Hematopoietic multipotent progenitor cell (in vitro differentiated cells): ENCODE results near the gene FMC1. TPM values are rescaled to one million over a fixed set of nuclear protein-coding genes. Genes with fewer than 3 reads are reported as not detected.
"Not testable (repeated sequence)": the region's sequence is repeated elsewhere in the genome, so short reads cannot be mapped to it uniquely, and the experiment has no call there.

ENCODE experiments used
- DNase-seq, 3 donors: peaks; one replicate each; pipeline ENCODE4 v3.0.0-alpha.2; 2011 to 2015; ENCODE audit warnings: low read depth in 2 of 3, low spot score in 2 of 3
- total RNA-seq: library from RNA; depleted of rRNA; stranded (reverse); fragments of >200 nt; gene quantifications from one replicate; pipeline ENCODE4 v1.2.3, GENCODE V29; 2012

FMC1 gene
- 26.7 TPM for total RNA-seq

- DNase-seq = peak; percentile 73 to 97 (median 91)
Observed at GRCh38 chr7:139341058-139341775, at the start of gene FMC1. TSS of gene FMC1 (plus strand) at chr7:139341337. CDS start at chr7:139341385, 48 bp downstream.

GRCh38 chr7:139292821-139293220, 48.3 kb upstream of the FMC1 start:
- DNase-seq = no peak

GRCh38 chr7:139293534-139293933, 47.6 kb upstream of the FMC1 start:
- no peak for DNase-seq

GRCh38 chr7:139294241-139294640, 46.9 kb upstream of the FMC1 start:
- no peak for DNase-seq

GRCh38 chr7:139294951-139295575, 46.1 kb upstream of the FMC1 start:
- DNase-seq = no peak

- no peak for DNase-seq
Observed at GRCh38 chr7:139297795-139298194, 43.3 kb upstream of the FMC1 start.

- DNase-seq = no peak
Observed at GRCh38 chr7:139299296-139299695, 41.8 kb upstream of the FMC1 start.

- no peak for DNase-seq
Observed at GRCh38 chr7:139300390-139300789, 40.7 kb upstream of the FMC1 start.

GRCh38 chr7:139304517-139304916, 36.6 kb upstream of the FMC1 start:
- no peak for DNase-seq

- DNase-seq = peak in 1 of 3 donors; percentile 38
Observed at GRCh38 chr7:139317939-139318505, 23.1 kb upstream of the FMC1 start.

GRCh38 chr7:139321071-139321745, 19.9 kb upstream of the FMC1 start:
- peak in 1 of 3 donors; percentile 47 for DNase-seq

- not testable (repeated sequence) for DNase-seq
Observed at GRCh38 chr7:139324709-139325108, 16.4 kb upstream of the FMC1 start.

- DNase-seq = no peak
Observed at GRCh38 chr7:139328375-139328774, 12.8 kb upstream of the FMC1 start.

GRCh38 chr7:139329119-139329518, 12.0 kb upstream of the FMC1 start:
- no peak for DNase-seq

GRCh38 chr7:139330333-139331030, 10.7 kb upstream of the FMC1 start:
- DNase-seq = no peak

GRCh38 chr7:139332697-139333359, 8.3 kb upstream of the FMC1 start:
- no peak for DNase-seq

GRCh38 chr7:139333443-139333842, 7.7 kb upstream of the FMC1 start:
- not testable (repeated sequence) for DNase-seq

GRCh38 chr7:139334399-139335150, 6.6 kb upstream of the FMC1 start:
- no peak for DNase-seq

- no peak for DNase-seq
Observed at GRCh38 chr7:139339025-139339424, 2.1 kb upstream of the FMC1 start.

GRCh38 chr7:139339698-139340036, 1.5 kb upstream of the FMC1 start:
- DNase-seq = no peak
